Stimulated activated CD8-positive, alpha-beta memory T cell treated with anti-CD3 and anti-CD28 coated beads, Interleukin-12 subunit alpha, Interleukin-12 subunit beta, amount 100 ng/mL, for 4 hours (primary cell): ENCODE measurements around the gene CMIP.

Experiments
- DNase-seq: peaks from one replicate; pipeline ENCODE4 v3.0.0-alpha.2; 2020; ENCODE audit warnings: low read depth

The CMIP gene

GRCh38 chr16:81587626-81588160 lies 143.1 kb downstream of the CMIP start:
- DNase-seq: no peak

- DNase-seq: no peak
These were observed 143.9 kb downstream of the CMIP start for GRCh38 chr16:81588326-81589081.

- DNase-seq: no peak
These were observed 145.5 kb downstream of the CMIP start for GRCh38 chr16:81589975-81590650.

GRCh38 chr16:81590714-81591544 lies 146.3 kb downstream of the CMIP start:
- DNase-seq: no peak

- DNase-seq: no peak
These were observed 146.9 kb downstream of the CMIP start for GRCh38 chr16:81591545-81591870.

GRCh38 chr16:81592353-81592866 lies 147.8 kb downstream of the CMIP start:
- no peak for DNase-seq

GRCh38 chr16:81593481-81593880 lies 148.9 kb downstream of the CMIP start:
- DNase-seq: no peak

GRCh38 chr16:81595629-81596292 lies 151.2 kb downstream of the CMIP start:
- DNase-seq: no peak

GRCh38 chr16:81597079-81597658 lies 152.6 kb downstream of the CMIP start:
- DNase-seq: no peak

GRCh38 chr16:81598083-81598482 lies 153.5 kb downstream of the CMIP start:
- DNase-seq: no peak

- no peak for DNase-seq
These were observed 154.6 kb downstream of the CMIP start for GRCh38 chr16:81599034-81599744.

GRCh38 chr16:81600275-81600674 lies 155.7 kb downstream of the CMIP start:
- DNase-seq: no peak

- no peak for DNase-seq
These were observed 156.4 kb downstream of the CMIP start for GRCh38 chr16:81601008-81601428.

GRCh38 chr16:81601601-81602255 lies 157.1 kb downstream of the CMIP start:
- DNase-seq: no peak

- DNase-seq: no peak
These were observed 157.7 kb downstream of the CMIP start for GRCh38 chr16:81602256-81602776.

GRCh38 chr16:81602792-81603191 lies 158.2 kb downstream of the CMIP start:
- no peak for DNase-seq

- DNase-seq: no peak
These were observed 160.4 kb downstream of the CMIP start for GRCh38 chr16:81604960-81605383.

GRCh38 chr16:81606039-81606438 lies 161.4 kb downstream of the CMIP start:
- DNase-seq: no peak

- no peak for DNase-seq
These were observed 162.4 kb downstream of the CMIP start for GRCh38 chr16:81607006-81607405.
